ENCODE data around the gene TYRP1.

The TYRP1 gene

GRCh38 chr9:12726795-12727194 lies 33.6 kb downstream of the TYRP1 start:
- H3K4me1 ChIP-seq (ENCODE audit: control insufficient read depth in 5 of 5, insufficient read depth in 5 of 5, low read length in 5 of 5) = no peaks in the 10 kb centered on the region
- no peak overlapping the region for H3K9ac ChIP-seq (ENCODE audit: low read length in 5 of 5)
- H3K4me3 ChIP-seq (ENCODE audit: low read depth in 1 of 5, low read length in 5 of 5) = no peak overlapping the region
- H3K9me3 ChIP-seq (ENCODE audit: control insufficient read depth in 5 of 5, low read length in 5 of 5) = no peaks in the 10 kb centered on the region
- no peaks in the 10 kb centered on the region for H3K36me3 ChIP-seq (ENCODE audit: control insufficient read depth in 5 of 5, insufficient read depth in 5 of 5, low read length in 5 of 5)
- H3K27ac ChIP-seq (ENCODE audit: low read depth, low read length) = no peak overlapping the region
- no peaks in the 10 kb centered on the region for H3K27me3 ChIP-seq (ENCODE audit: control insufficient read depth in 5 of 5, insufficient read depth in 4 of 5, low read length in 5 of 5)

GRCh38 chr9:12730198-12730597 lies 37.0 kb downstream of the TYRP1 start:
- no peaks in the 10 kb centered on the region for H3K27me3 ChIP-seq (ENCODE audit: control insufficient read depth in 5 of 5, insufficient read depth in 4 of 5, low read length in 5 of 5)
- no peaks in the 10 kb centered on the region for H3K4me1 ChIP-seq (ENCODE audit: control insufficient read depth in 5 of 5, insufficient read depth in 5 of 5, low read length in 5 of 5)
- H3K36me3 ChIP-seq (ENCODE audit: control insufficient read depth in 5 of 5, insufficient read depth in 5 of 5, low read length in 5 of 5) = no peaks in the 10 kb centered on the region
- H3K9ac ChIP-seq (ENCODE audit: low read length in 5 of 5) = no peak overlapping the region
- peaks cover 0 to 10% (median 3%) of the 10 kb centered on the region in 5 donors for H3K9me3 ChIP-seq (ENCODE audit: control insufficient read depth in 5 of 5, low read length in 5 of 5)
- no peak overlapping the region for H3K4me3 ChIP-seq (ENCODE audit: low read depth in 1 of 5, low read length in 5 of 5)
- no peak overlapping the region for H3K27ac ChIP-seq (ENCODE audit: low read depth, low read length)

- Histone ChIP-seq H3K4me3 (ENCODE audit: low read depth in 1 of 5, low read length in 5 of 5) (no peak overlapping the region), H3K9me3 (ENCODE audit: control insufficient read depth in 5 of 5, low read length in 5 of 5) (peaks cover 0 to 12% (median 3%) of the 10 kb centered on the region in 5 donors), H3K36me3 (ENCODE audit: control insufficient read depth in 5 of 5, insufficient read depth in 5 of 5, low read length in 5 of 5) (no peaks in the 10 kb centered on the region), H3K9ac (ENCODE audit: low read length in 5 of 5) (no peak overlapping the region), H3K27ac (ENCODE audit: low read depth, low read length) (no peak overlapping the region), H3K4me1 (ENCODE audit: control insufficient read depth in 5 of 5, insufficient read depth in 5 of 5, low read length in 5 of 5) (peaks cover 0 to 3% (median 0%) of the 10 kb centered on the region in 5 donors), H3K27me3 (ENCODE audit: control insufficient read depth in 5 of 5, insufficient read depth in 4 of 5, low read length in 5 of 5) (no peaks in the 10 kb centered on the region)
Measured at GRCh38 chr9:12730927-12731326, 37.7 kb downstream of the TYRP1 start.

GRCh38 chr9:12732971-12733370 lies 39.8 kb downstream of the TYRP1 start:
- Histone ChIP-seq H3K9me3 (ENCODE audit: control insufficient read depth in 5 of 5, low read length in 5 of 5) (peaks cover 0 to 12% (median 3%) of the 10 kb centered on the region in 5 donors), H3K4me1 (ENCODE audit: control insufficient read depth in 5 of 5, insufficient read depth in 5 of 5, low read length in 5 of 5) (peaks cover 0 to 4% (median 0%) of the 10 kb centered on the region in 5 donors), H3K36me3 (ENCODE audit: control insufficient read depth in 5 of 5, insufficient read depth in 5 of 5, low read length in 5 of 5) (no peaks in the 10 kb centered on the region), H3K4me3 (ENCODE audit: low read depth in 1 of 5, low read length in 5 of 5) (no peak overlapping the region), H3K27me3 (ENCODE audit: control insufficient read depth in 5 of 5, insufficient read depth in 4 of 5, low read length in 5 of 5) (no peaks in the 10 kb centered on the region), H3K9ac (ENCODE audit: low read length in 5 of 5) (no peak overlapping the region), H3K27ac (ENCODE audit: low read depth, low read length) (no peak overlapping the region)

GRCh38 chr9:12735665-12736064 lies 42.5 kb downstream of the TYRP1 start:
- Histone ChIP-seq H3K4me3 (ENCODE audit: low read depth in 1 of 5, low read length in 5 of 5) (no peak overlapping the region), H3K27me3 (ENCODE audit: control insufficient read depth in 5 of 5, insufficient read depth in 4 of 5, low read length in 5 of 5) (no peaks in the 10 kb centered on the region), H3K4me1 (ENCODE audit: control insufficient read depth in 5 of 5, insufficient read depth in 5 of 5, low read length in 5 of 5) (peaks cover 0 to 4% (median 0%) of the 10 kb centered on the region in 5 donors), H3K36me3 (ENCODE audit: control insufficient read depth in 5 of 5, insufficient read depth in 5 of 5, low read length in 5 of 5) (no peaks in the 10 kb centered on the region), H3K27ac (ENCODE audit: low read depth, low read length) (no peak overlapping the region), H3K9ac (ENCODE audit: low read length in 5 of 5) (no peak overlapping the region), H3K9me3 (ENCODE audit: control insufficient read depth in 5 of 5, low read length in 5 of 5) (peaks cover 0 to 12% (median 3%) of the 10 kb centered on the region in 5 donors)

- H3K9me3 ChIP-seq (ENCODE audit: control insufficient read depth in 5 of 5, low read length in 5 of 5) = peaks cover 0 to 12% (median 3%) of the 10 kb centered on the region in 5 donors
- H3K9ac ChIP-seq (ENCODE audit: low read length in 5 of 5) = no peak overlapping the region
- H3K27ac ChIP-seq (ENCODE audit: low read depth, low read length) = no peak overlapping the region
- H3K4me3 ChIP-seq (ENCODE audit: low read depth in 1 of 5, low read length in 5 of 5) = no peak overlapping the region
- H3K36me3 ChIP-seq (ENCODE audit: control insufficient read depth in 5 of 5, insufficient read depth in 5 of 5, low read length in 5 of 5) = no peaks in the 10 kb centered on the region
- H3K4me1 ChIP-seq (ENCODE audit: control insufficient read depth in 5 of 5, insufficient read depth in 5 of 5, low read length in 5 of 5) = peaks cover 0 to 4% (median 0%) of the 10 kb centered on the region in 5 donors
- H3K27me3 ChIP-seq (ENCODE audit: control insufficient read depth in 5 of 5, insufficient read depth in 4 of 5, low read length in 5 of 5) = no peaks in the 10 kb centered on the region
Measured at GRCh38 chr9:12737871-12738270, 44.7 kb downstream of the TYRP1 start.

- Histone ChIP-seq H3K36me3 (ENCODE audit: control insufficient read depth in 5 of 5, insufficient read depth in 5 of 5, low read length in 5 of 5) (no peaks in the 10 kb centered on the region), H3K27ac (ENCODE audit: low read depth, low read length) (no peak overlapping the region), H3K4me3 (ENCODE audit: low read depth in 1 of 5, low read length in 5 of 5) (no peak overlapping the region), H3K27me3 (ENCODE audit: control insufficient read depth in 5 of 5, insufficient read depth in 4 of 5, low read length in 5 of 5) (no peaks in the 10 kb centered on the region), H3K9ac (ENCODE audit: low read length in 5 of 5) (no peak overlapping the region), H3K4me1 (ENCODE audit: control insufficient read depth in 5 of 5, insufficient read depth in 5 of 5, low read length in 5 of 5) (peaks cover 0 to 4% (median 0%) of the 10 kb centered on the region in 5 donors), H3K9me3 (ENCODE audit: control insufficient read depth in 5 of 5, low read length in 5 of 5) (peaks cover 0 to 12% (median 3%) of the 10 kb centered on the region in 5 donors)
Measured at GRCh38 chr9:12739014-12739652, 45.9 kb downstream of the TYRP1 start.

GRCh38 chr9:12740845-12741244 lies 47.7 kb downstream of the TYRP1 start:
- Histone ChIP-seq H3K27ac (ENCODE audit: low read depth, low read length) (no peak overlapping the region), H3K4me3 (ENCODE audit: low read depth in 1 of 5, low read length in 5 of 5) (no peak overlapping the region), H3K27me3 (ENCODE audit: control insufficient read depth in 5 of 5, insufficient read depth in 4 of 5, low read length in 5 of 5) (no peaks in the 10 kb centered on the region), H3K9ac (ENCODE audit: low read length in 5 of 5) (no peak overlapping the region), H3K36me3 (ENCODE audit: control insufficient read depth in 5 of 5, insufficient read depth in 5 of 5, low read length in 5 of 5) (no peaks in the 10 kb centered on the region), H3K4me1 (ENCODE audit: control insufficient read depth in 5 of 5, insufficient read depth in 5 of 5, low read length in 5 of 5) (peaks cover 0 to 2% (median 0%) of the 10 kb centered on the region in 5 donors), H3K9me3 (ENCODE audit: control insufficient read depth in 5 of 5, low read length in 5 of 5) (peaks cover 0 to 3% (median 0%) of the 10 kb centered on the region in 5 donors)

GRCh38 chr9:12748016-12748415 lies 54.8 kb downstream of the TYRP1 start:
- Histone ChIP-seq H3K27ac (ENCODE audit: low read depth, low read length) (no peak overlapping the region), H3K27me3 (ENCODE audit: control insufficient read depth in 5 of 5, insufficient read depth in 4 of 5, low read length in 5 of 5) (no peaks in the 10 kb centered on the region), H3K4me3 (ENCODE audit: low read depth in 1 of 5, low read length in 5 of 5) (no peak overlapping the region), H3K9ac (ENCODE audit: low read length in 5 of 5) (no peak overlapping the region), H3K9me3 (ENCODE audit: control insufficient read depth in 5 of 5, low read length in 5 of 5) (no peaks in the 10 kb centered on the region), H3K36me3 (ENCODE audit: control insufficient read depth in 5 of 5, insufficient read depth in 5 of 5, low read length in 5 of 5) (no peaks in the 10 kb centered on the region), H3K4me1 (ENCODE audit: control insufficient read depth in 5 of 5, insufficient read depth in 5 of 5, low read length in 5 of 5) (no peaks in the 10 kb centered on the region)

- Histone ChIP-seq H3K36me3 (ENCODE audit: control insufficient read depth in 5 of 5, insufficient read depth in 5 of 5, low read length in 5 of 5) (no peaks in the 10 kb centered on the region), H3K27ac (ENCODE audit: low read depth, low read length) (no peak overlapping the region), H3K9ac (ENCODE audit: low read length in 5 of 5) (no peak overlapping the region), H3K4me3 (ENCODE audit: low read depth in 1 of 5, low read length in 5 of 5) (no peak overlapping the region), H3K9me3 (ENCODE audit: control insufficient read depth in 5 of 5, low read length in 5 of 5) (no peaks in the 10 kb centered on the region), H3K4me1 (ENCODE audit: control insufficient read depth in 5 of 5, insufficient read depth in 5 of 5, low read length in 5 of 5) (no peaks in the 10 kb centered on the region), H3K27me3 (ENCODE audit: control insufficient read depth in 5 of 5, insufficient read depth in 4 of 5, low read length in 5 of 5) (no peaks in the 10 kb centered on the region)
Measured at GRCh38 chr9:12748954-12749353, 55.8 kb downstream of the TYRP1 start.

Measured in subcutaneous abdominal adipose tissue (tissue), 5 donors.